Measurements from ENCODE around the gene ZNF200. TPM values are rescaled to one million over a fixed set of nuclear protein-coding genes. Genes with fewer than 3 reads are reported as not detected.
"Not testable (repeated sequence)": the region's sequence is repeated elsewhere in the genome, so short reads cannot be mapped to it uniquely, and the experiment has no call there.

ZNF200 gene
- total RNA-seq, 4 donors from 2014 or later = 4.1 to 17.6 (median 10.7) TPM

DNA sequence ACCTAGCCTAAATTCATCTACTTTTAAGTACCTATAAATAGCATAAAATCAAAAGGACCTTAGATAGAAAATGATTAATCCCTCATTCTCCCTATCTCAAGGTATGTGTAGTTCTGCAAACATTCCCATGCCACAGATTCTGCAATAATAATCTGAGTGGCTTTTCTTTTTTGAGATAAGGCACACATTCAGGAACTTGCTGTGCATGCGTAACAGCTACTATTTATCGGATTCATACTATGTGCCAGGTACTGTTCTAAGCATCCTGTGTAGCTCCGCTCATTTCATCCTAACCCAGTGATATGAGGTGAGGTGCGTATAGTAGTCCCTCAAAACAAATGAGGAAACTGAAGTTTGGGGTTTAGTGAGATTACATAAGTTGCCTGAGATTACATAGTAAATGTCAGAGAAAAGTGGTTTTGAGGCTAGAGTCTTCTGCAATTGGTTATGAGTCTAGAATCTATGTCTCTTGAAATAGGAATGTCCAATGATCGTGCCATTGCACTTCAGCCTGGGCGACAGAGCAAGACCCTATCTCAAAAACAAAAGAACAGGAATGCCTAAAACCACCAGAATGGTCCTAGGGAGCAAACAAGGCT is 46.4 kb upstream of the ZNF200 start:
- no peaks in the 10 kb centered on the region for H3K27me3 ChIP-seq
- DNase-seq = no peak
- peaks cover 0 to 4% of the 10 kb centered on the region in 2 donors for H3K9me3 ChIP-seq
- no peak overlapping the region for H3K27ac ChIP-seq
- H3K4me1 ChIP-seq = peaks cover 0 to 6% of the 10 kb centered on the region in 2 donors
- no peaks in the 10 kb centered on the region for H3K36me3 ChIP-seq
- no peak overlapping the region for H3K4me3 ChIP-seq
- TF ChIP-seq, protein P1, sequence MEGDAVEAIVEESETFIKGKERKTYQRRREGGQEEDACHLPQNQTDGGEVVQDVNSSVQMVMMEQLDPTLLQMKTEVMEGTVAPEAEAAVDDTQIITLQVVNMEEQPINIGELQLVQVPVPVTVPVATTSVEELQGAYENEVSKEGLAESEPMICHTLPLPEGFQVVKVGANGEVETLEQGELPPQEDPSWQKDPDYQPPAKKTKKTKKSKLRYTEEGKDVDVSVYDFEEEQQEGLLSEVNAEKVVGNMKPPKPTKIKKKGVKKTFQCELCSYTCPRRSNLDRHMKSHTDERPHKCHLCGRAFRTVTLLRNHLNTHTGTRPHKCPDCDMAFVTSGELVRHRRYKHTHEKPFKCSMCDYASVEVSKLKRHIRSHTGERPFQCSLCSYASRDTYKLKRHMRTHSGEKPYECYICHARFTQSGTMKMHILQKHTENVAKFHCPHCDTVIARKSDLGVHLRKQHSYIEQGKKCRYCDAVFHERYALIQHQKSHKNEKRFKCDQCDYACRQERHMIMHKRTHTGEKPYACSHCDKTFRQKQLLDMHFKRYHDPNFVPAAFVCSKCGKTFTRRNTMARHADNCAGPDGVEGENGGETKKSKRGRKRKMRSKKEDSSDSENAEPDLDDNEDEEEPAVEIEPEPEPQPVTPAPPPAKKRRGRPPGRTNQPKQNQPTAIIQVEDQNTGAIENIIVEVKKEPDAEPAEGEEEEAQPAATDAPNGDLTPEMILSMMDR (IDR thresholded peaks at IDR 0.05) = no peak
- no peak for TF ChIP-seq POLR2A (IDR thresholded peaks at IDR 0.05)
- intact Hi-C loops (cut with DNase I; ENCODE audit: low total_unique reads) = no loop called here

DNA sequence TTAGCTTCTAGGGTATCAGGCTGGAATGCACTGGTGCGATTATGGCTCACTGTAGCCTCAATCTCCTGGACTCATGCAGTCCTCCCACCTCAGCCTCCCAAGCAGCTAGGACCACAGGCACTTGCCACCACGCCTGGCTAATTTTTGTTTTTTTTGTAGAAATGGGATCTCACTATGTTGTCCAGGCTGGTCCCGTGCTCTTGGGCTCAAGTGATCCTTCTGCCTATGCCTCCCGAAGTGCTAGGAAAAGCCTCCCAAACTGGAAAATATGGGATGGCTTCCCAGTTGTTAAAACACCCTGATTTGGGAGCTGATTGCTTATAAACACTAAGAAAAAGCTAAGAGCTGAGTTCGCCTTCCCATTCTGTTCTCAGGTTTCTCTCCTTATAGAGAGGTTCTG is 41.7 kb upstream of the ZNF200 start:
- TF ChIP-seq, protein P1 (IDR thresholded peaks at IDR 0.05) = no peak
- no peak for TF ChIP-seq POLR2A (IDR thresholded peaks at IDR 0.05)
- Histone ChIP-seq H3K27me3 (no peaks in the 10 kb centered on the region), H3K4me1 (no peaks in the 10 kb centered on the region), H3K4me3 (no peak overlapping the region), H3K36me3 (no peaks in the 10 kb centered on the region), H3K9me3 (no peaks in the 10 kb centered on the region), H3K27ac (no peak overlapping the region)
- intact Hi-C loops (cut with DNase I; ENCODE audit: low total_unique reads) = no loop called here
- DNase-seq = no peak

DNA sequence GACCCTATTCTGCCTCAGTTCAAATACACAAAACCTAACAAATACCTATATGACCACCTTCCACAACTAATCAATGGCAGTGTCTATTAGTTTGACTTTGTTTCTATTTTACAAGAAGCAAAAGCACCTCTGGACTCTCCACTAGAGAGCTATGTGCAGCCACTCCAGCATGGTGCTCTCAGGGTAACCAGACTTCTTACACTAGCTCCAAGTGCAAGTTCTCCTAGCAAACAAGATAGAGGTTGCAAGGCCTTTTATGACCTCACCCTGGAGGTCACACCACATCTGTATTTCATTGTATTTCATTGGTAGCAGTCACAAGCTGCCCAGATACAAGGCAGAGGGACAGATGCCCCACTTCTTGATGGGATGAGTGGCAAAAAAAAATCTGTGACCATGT is 40.0 kb upstream of the ZNF200 start:
- no peaks in the 10 kb centered on the region for H3K27me3 ChIP-seq
- H3K9me3 ChIP-seq = no peaks in the 10 kb centered on the region
- intact Hi-C loops (cut with DNase I; ENCODE audit: low total_unique reads) = no loop called here
- DNase-seq = no peak
- H3K4me1 ChIP-seq = no peaks in the 10 kb centered on the region
- no peak overlapping the region for H3K4me3 ChIP-seq
- no peaks in the 10 kb centered on the region for H3K36me3 ChIP-seq
- H3K27ac ChIP-seq = no peak overlapping the region
- TF ChIP-seq POLR2A (IDR thresholded peaks at IDR 0.05) = no peak
- TF ChIP-seq, protein P1 (IDR thresholded peaks at IDR 0.05) = no peak

DNA sequence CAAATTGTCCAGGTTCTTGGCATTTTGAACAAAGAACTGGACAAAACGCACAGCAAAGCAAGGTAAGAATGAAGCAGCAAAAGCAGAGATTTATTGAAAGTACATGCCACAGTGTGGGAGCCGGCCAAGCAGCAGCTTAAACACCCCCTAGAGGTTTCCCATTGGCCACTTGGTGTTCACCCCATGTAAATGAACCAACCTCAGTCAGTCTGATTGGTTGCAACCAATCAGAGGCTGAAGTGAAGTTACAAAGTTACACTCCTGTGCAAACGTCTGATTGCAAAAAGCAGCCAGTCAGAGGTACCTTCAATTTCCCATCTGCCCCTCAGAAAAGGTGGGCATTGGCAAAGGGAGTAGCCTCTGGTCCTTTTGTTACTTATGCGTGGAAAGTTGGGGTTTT is 39.5 kb upstream of the ZNF200 start:
- intact Hi-C loops (cut with DNase I; ENCODE audit: low total_unique reads) = no loop called here
- no peak for TF ChIP-seq POLR2A (IDR thresholded peaks at IDR 0.05)
- TF ChIP-seq, protein P1 (IDR thresholded peaks at IDR 0.05) = no peak
- no peak for DNase-seq

DNA sequence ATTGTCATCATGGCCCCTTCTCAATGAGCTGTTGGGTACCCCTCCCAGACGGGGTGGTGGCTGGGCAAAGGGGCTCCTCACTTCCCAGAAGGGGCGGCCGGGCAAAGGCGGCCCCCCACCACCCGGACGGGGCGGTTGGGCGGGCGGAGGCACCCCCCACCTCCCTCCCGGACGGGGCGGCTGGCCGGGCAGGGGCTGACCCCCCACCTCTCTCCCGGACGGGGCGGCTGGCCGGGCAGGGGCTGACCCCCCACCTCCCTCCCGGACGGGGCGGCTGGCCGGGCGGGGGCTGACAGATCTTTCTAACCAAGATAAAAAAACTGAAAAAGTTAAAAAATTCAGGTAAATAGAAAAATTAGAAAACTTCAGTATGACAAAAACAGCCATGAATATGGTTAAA is 36.3 kb upstream of the ZNF200 start:
- H3K4me1 ChIP-seq; DNase-seq; H3K27ac ChIP-seq; H3K9me3 ChIP-seq; H3K4me3 ChIP-seq; H3K36me3 ChIP-seq; intact Hi-C loops (cut with DNase I; ENCODE audit: low total_unique reads); H3K27me3 ChIP-seq: not testable (repeated sequence)

More for the DNA sequence above, 39.5 kb upstream of the ZNF200 start:
- no peaks in the 10 kb centered on the region for H3K27me3 ChIP-seq
- no peak overlapping the region for H3K4me3 ChIP-seq
- H3K27ac ChIP-seq = no peak overlapping the region
- no peaks in the 10 kb centered on the region for H3K4me1 ChIP-seq
- no peaks in the 10 kb centered on the region for H3K36me3 ChIP-seq
- H3K9me3 ChIP-seq = no peaks in the 10 kb centered on the region

DNA sequence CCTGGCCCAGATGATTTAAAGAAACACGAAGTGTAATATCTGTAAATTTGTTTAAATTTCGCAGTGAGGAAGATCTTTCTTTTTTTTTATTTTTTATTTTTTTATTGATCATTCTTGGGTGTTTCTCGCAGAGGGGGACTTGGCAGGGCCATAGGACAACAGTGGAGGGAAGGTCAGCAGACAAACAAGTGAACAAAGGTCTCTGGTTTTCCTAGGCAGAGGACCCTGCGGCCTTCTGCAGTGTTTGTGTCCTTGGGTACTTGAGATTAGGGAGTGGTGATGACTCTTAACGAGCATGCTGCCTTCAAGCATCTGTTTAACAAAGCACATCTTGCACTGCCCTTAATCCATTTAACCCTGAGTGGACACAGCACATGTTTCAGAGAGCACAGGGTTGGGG is 35.8 kb upstream of the ZNF200 start:
- H3K9me3 ChIP-seq; H3K36me3 ChIP-seq; H3K4me1 ChIP-seq; H3K27ac ChIP-seq; DNase-seq; intact Hi-C loops (cut with DNase I; ENCODE audit: low total_unique reads); H3K27me3 ChIP-seq; H3K4me3 ChIP-seq: not testable (repeated sequence)
